Fibroblast of mammary gland (primary cell): ENCODE data around the gene MEIOC.

Experiments used
- DNase-seq: peaks from one replicate; pipeline ENCODE4 v3.0.0-alpha.2; 2010; ENCODE audit warnings: low read depth
- H3K4me3 ChIP-seq: 2 replicates; pipeline ENCODE4 v1.5.1; 2011; ENCODE audit warnings: low read depth, mild to moderate bottlenecking, low read length, moderate library complexity; ENCODE audit not compliant: control insufficient read depth
- TF ChIP-seq, protein P1 (sequence below): conservative IDR thresholded peaks from 2 replicates; pipeline ENCODE4 v1.5.1; 2011; ENCODE audit warnings: low read depth, low read length, inconsistent platforms; ENCODE audit not compliant: control insufficient read depth, insufficient read depth

MEIOC gene

DNA sequence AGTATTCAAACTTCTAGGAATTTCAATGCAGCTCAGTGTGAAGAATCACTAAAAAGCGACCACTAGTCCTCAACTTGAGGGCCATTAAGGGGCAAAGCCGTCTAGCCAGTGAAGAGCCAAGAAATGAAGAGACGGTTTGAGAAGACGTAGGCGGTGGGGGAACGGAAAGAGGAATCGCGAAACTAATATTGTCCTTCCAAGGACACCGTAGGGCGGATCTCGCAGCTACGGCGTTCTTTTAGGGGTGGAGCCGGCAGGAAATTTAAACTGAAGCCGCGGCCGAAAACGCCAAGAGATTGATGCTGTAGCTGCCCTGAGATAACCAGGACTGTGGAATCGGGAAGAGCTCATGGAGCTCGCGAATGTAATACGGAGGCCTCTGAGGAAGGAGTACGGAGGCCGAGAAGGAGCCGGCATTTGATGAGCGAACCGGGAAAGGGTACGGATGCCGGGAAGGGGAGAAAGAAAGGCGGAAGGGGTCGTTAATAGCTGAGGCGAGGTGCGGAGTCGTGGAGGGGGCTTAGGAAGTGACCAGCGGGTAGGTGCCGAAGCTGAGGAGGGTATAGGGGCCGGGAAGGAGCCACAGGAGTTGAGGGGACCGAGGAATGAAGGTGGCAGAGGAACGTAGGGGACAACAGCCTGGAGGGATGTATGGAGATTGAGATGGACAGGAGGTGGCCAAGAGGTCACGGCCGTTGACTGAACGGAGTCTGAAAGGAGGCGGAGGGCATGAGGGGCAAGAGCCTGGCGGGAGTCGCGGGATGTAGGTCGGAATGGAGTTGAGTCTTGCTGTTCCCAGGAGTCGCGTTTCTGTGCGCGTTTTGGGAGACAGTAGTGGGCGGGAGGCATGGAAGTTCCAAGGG lies 52.4 kb downstream of the MEIOC start, which contains the start of gene DBF4B:
DBF4B (plus strand) TSS at position 265 of the 863 bp plus-strand sequence; CDS start at position 421, 156 bp downstream.
- TF ChIP-seq, protein P1, sequence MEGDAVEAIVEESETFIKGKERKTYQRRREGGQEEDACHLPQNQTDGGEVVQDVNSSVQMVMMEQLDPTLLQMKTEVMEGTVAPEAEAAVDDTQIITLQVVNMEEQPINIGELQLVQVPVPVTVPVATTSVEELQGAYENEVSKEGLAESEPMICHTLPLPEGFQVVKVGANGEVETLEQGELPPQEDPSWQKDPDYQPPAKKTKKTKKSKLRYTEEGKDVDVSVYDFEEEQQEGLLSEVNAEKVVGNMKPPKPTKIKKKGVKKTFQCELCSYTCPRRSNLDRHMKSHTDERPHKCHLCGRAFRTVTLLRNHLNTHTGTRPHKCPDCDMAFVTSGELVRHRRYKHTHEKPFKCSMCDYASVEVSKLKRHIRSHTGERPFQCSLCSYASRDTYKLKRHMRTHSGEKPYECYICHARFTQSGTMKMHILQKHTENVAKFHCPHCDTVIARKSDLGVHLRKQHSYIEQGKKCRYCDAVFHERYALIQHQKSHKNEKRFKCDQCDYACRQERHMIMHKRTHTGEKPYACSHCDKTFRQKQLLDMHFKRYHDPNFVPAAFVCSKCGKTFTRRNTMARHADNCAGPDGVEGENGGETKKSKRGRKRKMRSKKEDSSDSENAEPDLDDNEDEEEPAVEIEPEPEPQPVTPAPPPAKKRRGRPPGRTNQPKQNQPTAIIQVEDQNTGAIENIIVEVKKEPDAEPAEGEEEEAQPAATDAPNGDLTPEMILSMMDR = no peak
- H3K4me3 ChIP-seq = peak within 1 kb of the TSS; percentile 96
- peak; percentile 92 for DNase-seq

DNA sequence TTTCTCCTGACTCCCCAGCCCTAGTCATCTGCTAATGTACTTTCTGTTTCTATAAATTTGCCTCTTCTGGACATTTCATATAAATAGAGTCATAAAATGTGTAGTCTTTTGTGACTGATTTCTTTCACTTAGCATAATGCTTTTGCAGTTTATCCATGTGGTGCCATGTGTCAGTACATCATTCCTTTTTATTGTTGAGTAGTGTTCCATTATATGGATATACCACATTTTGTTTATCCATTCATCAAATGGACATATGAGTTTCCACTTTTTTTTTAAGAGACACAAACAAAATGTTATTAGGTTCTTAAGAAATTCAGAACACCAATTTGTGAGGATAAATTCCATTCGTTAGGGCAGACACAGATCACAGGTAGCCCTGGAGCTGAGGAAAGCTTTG lies 63.2 kb downstream of the MEIOC start:
- TF ChIP-seq, protein P1 = no peak

DNA sequence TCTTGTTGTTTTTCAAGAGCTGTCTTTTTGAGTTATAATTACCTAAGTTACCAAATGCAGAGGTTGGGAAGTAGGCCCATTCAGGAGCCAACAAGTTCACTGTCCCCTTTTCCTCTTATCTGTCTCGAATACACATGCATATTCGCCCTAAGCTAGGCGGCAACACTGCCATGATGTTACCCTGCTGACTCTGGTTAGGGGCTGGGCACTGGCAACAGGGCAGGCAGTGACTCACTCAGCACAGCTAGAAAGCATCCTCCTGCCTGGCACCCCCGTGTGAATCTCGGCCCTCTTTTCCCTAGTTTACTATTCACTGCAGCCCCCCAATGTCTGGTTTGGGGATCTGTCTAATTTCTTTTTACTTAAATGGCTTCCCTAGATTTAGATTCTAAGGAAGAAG lies 66.0 kb downstream of the MEIOC start:
- TF ChIP-seq, protein P1 = no peak
- DNase-seq = no peak
- H3K4me3 ChIP-seq = no peak overlapping the region

More for the DNA sequence above, 63.2 kb downstream of the MEIOC start:
- no peak for DNase-seq
- H3K4me3 ChIP-seq = no peak overlapping the region
